OCI-LY7 (cell line): ENCODE data around the gene PSMD1. TPM values are rescaled to one million over a fixed set of nuclear protein-coding genes. Genes with fewer than 3 reads are reported as not detected.
"Not testable (repeated sequence)": the region's sequence is repeated elsewhere in the genome, so short reads cannot be mapped to it uniquely, and the experiment has no call there.

Experiments used
- BruUV-seq: library from RNA; stranded (reverse); fragments of 400-500 nt; replicated peaks from 2 replicates; lab custom pipeline; 2021; lab: Mats Ljungman, UMichigan
- CTCF ChIA-PET: fragments of 300-600 bp; sonication (Branson Sonifier 250); formaldehyde crosslinking; loops from one replicate; lab custom pipeline; 2022; ENCODE audit warnings: antibody characterized with exemption; ENCODE audit not compliant: unreplicated experiment; lab: Charles Lee
- POLR2A ChIA-PET: fragments of 300-600 bp; sonication (Branson Sonifier 250); formaldehyde crosslinking; loops from one replicate; lab custom pipeline; 2022; ENCODE audit warnings: antibody characterized with exemption; lab: Charles Lee
- DNase-seq: peaks from one replicate; pipeline ENCODE4 v3.0.0-alpha.2; 2015; ENCODE audit warnings: low spot score
- H2AFZ ChIP-seq: fragments of 200-600 bp; sonication (generic), shearing (Covaris generic); 2 replicates; pipeline ENCODE4 v1.6.1; 2014; ENCODE audit warnings: mild to moderate bottlenecking, antibody characterized with exemption, low read length, moderate library complexity
- H3K27ac ChIP-seq: fragments of 200-600 bp; sonication (generic); 2 replicates; pipeline ENCODE4 v1.5.1; 2014; ENCODE audit warnings: mixed run types, low read depth, mild to moderate bottlenecking, moderate library complexity, low read length, inconsistent platforms; ENCODE audit not compliant: poor library complexity, severe bottlenecking
- H3K36me3 ChIP-seq: fragments of 200-600 bp; sonication (generic); 2 replicates; pipeline ENCODE4 v1.6.1; 2014; ENCODE audit warnings: mild to moderate bottlenecking, antibody characterized with exemption, low read length, moderate library complexity, mixed read lengths; ENCODE audit not compliant: insufficient read depth
- H3K4me1 ChIP-seq: fragments of 200-600 bp; sonication (generic); 2 replicates; pipeline ENCODE4 v1.5.1; 2014; ENCODE audit warnings: mild to moderate bottlenecking, low read length; ENCODE audit not compliant: insufficient read depth, poor library complexity, severe bottlenecking
- H3K4me2 ChIP-seq: fragments of 200-600 bp; sonication (generic); 2 replicates; pipeline ENCODE4 v1.6.1; 2014; ENCODE audit warnings: mild to moderate bottlenecking, low read length
- H3K4me3 ChIP-seq: fragments of 200-600 bp; sonication (generic); 2 replicates; pipeline ENCODE4 v1.5.1; 2014; ENCODE audit warnings: mild to moderate bottlenecking, low read depth, low read length; ENCODE audit not compliant: poor library complexity, severe bottlenecking
- H3K79me2 ChIP-seq: fragments of 200-600 bp; sonication (generic); 2 replicates; pipeline ENCODE4 v1.6.1; 2016; ENCODE audit warnings: low read depth, mild to moderate bottlenecking, low read length, moderate library complexity, mixed read lengths; ENCODE audit not compliant: insufficient read depth
- H3K9me2 ChIP-seq: fragments of 200-600 bp; sonication (generic); 2 replicates; pipeline ENCODE4 v1.6.1; 2016; ENCODE audit warnings: mild to moderate bottlenecking, low read length, mixed read lengths; ENCODE audit not compliant: insufficient read depth
- H3K9me3 ChIP-seq: fragments of 200-600 bp; sonication (generic); 2 replicates; pipeline ENCODE4 v1.6.1; 2014; ENCODE audit warnings: mild to moderate bottlenecking, mixed run types, low read length, mixed read lengths
- H4K20me1 ChIP-seq: fragments of 200-600 bp; sonication (generic); 2 replicates; pipeline ENCODE4 v1.6.1; 2014; ENCODE audit warnings: mild to moderate bottlenecking, antibody characterized with exemption, low read length, moderate library complexity, mixed read lengths; ENCODE audit not compliant: insufficient read depth
- EZH2phosphoT487 ChIP-seq: fragments of 200-600 bp; sonication (generic); IDR thresholded peaks from 2 replicates; pipeline ENCODE4 v1.6.1; 2018; ENCODE audit warnings: low read depth, borderline replicate concordance, mild to moderate bottlenecking, mixed run types, antibody characterized with exemption, low read length, moderate library complexity, mixed read lengths
- intact Hi-C: fragments of 100-400 bp; cut with micrococcal nuclease; formaldehyde crosslinking; loops from one replicate; pipeline ENCODE4 v1.10.0; 2022; ENCODE audit not compliant: unreplicated experiment
- total RNA-seq, 2 experiments: library from RNA; depleted of rRNA in 1 of 2; stranded (reverse); fragments of >200 nt in 1 of 2; shearing (Covaris generic) in 1 of 2; gene quantifications; 2 replicates each; pipeline ENCODE4 v1.2.3, GENCODE V29; 2014 to 2022
- TF ChIP-seq, protein P1 (sequence below): fragments of 200-600 bp; sonication (generic); conservative IDR thresholded peaks from 2 replicates; pipeline ENCODE4 v1.5.1; 2014; ENCODE audit warnings: mild to moderate bottlenecking, antibody characterized with exemption, low read length, moderate library complexity, mixed read lengths

Gene PSMD1
- total RNA-seq, 2 experiments from 2014 or later: 60.5 to 105 TPM

DNA sequence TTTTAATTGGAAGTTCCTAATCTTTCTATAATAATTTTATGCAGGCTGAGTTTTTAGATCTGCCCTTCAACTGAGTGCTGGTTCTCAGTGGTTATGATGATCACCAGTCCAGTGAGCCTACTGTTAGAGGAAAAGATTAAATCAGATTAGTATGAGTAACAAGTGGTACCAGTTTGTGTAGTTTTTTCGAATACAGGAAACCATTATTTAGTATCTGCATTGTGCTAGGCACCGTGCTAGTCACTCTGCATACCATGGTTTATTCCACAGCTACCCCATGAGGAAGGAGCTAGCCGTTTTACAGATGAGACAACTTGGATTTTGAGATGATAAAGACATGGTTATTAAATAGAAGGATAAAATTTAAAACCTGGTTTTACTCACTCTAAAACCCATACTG, 6.1 kb downstream of the PSMD1 start:
- H3K36me3 ChIP-seq: peaks cover 82% of the 10 kb centered on the region
- TF ChIP-seq, protein P1, sequence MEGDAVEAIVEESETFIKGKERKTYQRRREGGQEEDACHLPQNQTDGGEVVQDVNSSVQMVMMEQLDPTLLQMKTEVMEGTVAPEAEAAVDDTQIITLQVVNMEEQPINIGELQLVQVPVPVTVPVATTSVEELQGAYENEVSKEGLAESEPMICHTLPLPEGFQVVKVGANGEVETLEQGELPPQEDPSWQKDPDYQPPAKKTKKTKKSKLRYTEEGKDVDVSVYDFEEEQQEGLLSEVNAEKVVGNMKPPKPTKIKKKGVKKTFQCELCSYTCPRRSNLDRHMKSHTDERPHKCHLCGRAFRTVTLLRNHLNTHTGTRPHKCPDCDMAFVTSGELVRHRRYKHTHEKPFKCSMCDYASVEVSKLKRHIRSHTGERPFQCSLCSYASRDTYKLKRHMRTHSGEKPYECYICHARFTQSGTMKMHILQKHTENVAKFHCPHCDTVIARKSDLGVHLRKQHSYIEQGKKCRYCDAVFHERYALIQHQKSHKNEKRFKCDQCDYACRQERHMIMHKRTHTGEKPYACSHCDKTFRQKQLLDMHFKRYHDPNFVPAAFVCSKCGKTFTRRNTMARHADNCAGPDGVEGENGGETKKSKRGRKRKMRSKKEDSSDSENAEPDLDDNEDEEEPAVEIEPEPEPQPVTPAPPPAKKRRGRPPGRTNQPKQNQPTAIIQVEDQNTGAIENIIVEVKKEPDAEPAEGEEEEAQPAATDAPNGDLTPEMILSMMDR: no peak
- TF ChIP-seq EZH2phosphoT487: no peak
- no peaks in the 10 kb centered on the region for H3K9me3 ChIP-seq
- BruUV-seq: no TSS peak
- peaks cover 24% of the 10 kb centered on the region for H3K4me1 ChIP-seq
- no peak overlapping the region for H3K27ac ChIP-seq
- no peak overlapping the region for H2AFZ ChIP-seq
- intact Hi-C loops: no loop called here
- peaks cover 22% of the 10 kb centered on the region for H4K20me1 ChIP-seq
- no peaks in the 10 kb centered on the region for H3K9me2 ChIP-seq
- ChIA-PET POLR2A (no interaction called here), CTCF (no interaction called here)
- peaks cover 43% of the 10 kb centered on the region for H3K79me2 ChIP-seq
- H3K4me3 ChIP-seq: no peak overlapping the region
- H3K4me2 ChIP-seq: no peak overlapping the region
- no peak for DNase-seq

DNA sequence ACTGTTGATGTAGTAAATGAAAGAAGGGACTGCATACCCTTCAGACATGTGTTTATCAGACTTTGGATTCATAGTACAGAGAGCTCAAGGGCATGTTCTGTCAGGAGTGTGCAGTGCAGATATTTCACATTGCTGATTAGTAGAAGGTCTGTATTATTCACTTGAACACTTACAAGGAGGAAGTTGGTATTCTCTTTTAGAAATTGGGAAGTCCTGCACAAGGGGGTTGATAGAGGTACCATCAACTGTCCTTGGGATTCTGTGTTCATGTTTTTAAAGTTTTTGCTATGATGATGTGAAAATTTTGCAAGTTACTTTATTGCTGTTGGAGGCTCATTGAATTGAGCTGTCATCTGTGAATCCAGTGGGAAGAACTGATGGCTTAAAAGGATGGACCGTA, 6.7 kb downstream of the PSMD1 start:
- ChIA-PET CTCF (no interaction called here), POLR2A (no interaction called here)
- Histone ChIP-seq H3K79me2 (peaks cover 37% of the 10 kb centered on the region), H3K36me3 (peaks cover 88% of the 10 kb centered on the region), H4K20me1 (peaks cover 16% of the 10 kb centered on the region), H2AFZ (no peak overlapping the region), H3K9me3 (no peaks in the 10 kb centered on the region), H3K27ac (no peak overlapping the region), H3K9me2 (no peaks in the 10 kb centered on the region), H3K4me2 (no peak overlapping the region), H3K4me1 (peaks cover 18% of the 10 kb centered on the region), H3K4me3 (no peak overlapping the region)
- no TSS peak for BruUV-seq
- intact Hi-C loops: no loop called here
- no peak for DNase-seq
- TF ChIP-seq, protein P1: no peak
- TF ChIP-seq EZH2phosphoT487: no peak

DNA sequence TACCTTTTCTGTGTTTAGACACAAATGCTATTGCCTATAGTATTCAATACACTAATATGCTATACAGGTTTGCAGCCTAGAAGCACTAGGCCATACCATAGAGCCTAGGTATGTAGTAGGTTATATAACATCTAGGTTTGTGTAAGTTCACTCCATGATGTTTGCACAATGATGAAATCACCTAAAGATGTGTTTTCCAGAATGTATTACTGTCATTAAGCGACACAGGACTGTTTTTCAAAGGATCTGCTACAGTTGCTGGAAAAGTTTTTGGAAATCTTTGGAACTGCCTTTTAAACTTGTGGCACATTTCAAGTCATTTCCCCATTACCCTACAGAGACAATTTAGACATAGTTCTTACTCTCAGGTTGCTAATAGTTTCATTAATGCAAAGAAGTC, 9.3 kb downstream of the PSMD1 start:
- H3K79me2 ChIP-seq: peaks cover 11% of the 10 kb centered on the region; the same call in 1 of the 2 replicates
- POLR2A ChIA-PET: no interaction called here
- no TSS peak for BruUV-seq

DNA sequence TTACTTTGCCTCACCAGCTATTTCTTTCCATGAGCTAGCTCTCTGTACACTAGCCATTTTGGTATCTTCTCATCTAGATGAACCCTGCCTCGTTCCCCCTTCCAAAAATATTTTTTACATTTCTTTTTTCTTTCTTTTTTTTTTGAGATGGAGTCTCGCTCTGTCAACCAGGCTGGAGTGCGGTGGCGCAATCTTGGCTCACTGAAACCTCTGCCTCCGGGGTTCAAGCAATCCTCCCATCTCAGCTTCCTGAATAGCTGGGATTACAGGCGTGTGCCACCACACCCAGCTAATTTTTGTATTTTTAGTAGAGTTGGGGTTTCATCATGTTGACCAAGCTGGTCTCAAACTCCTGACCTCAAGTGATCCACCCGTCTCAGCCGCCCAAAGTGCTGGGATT, 10.9 kb downstream of the PSMD1 start:
- H3K9me3 ChIP-seq, BruUV-seq, H3K79me2 ChIP-seq, intact Hi-C loops, H4K20me1 ChIP-seq, H3K27ac ChIP-seq, H3K4me3 ChIP-seq, H3K9me2 ChIP-seq, H2AFZ ChIP-seq, H3K4me1 ChIP-seq, DNase-seq, CTCF ChIA-PET, H3K4me2 ChIP-seq: not testable (repeated sequence)
- POLR2A ChIA-PET: interaction anchor here (0.5 to 1.1 kb wide), 2 partner anchors 10 to 150 kb away, joined by 3 read pairs; no protein-coding TSS in a partner anchor
- peaks cover 95% of the 10 kb centered on the region for H3K36me3 ChIP-seq

More for the DNA sequence above, 9.3 kb downstream of the PSMD1 start:
- no peak for TF ChIP-seq EZH2phosphoT487
- TF ChIP-seq, protein P1: no peak
- Histone ChIP-seq H3K36me3 (peaks cover 95% of the 10 kb centered on the region), H3K4me3 (no peak overlapping the region), H2AFZ (no peak overlapping the region), H3K4me1 (no peaks in the 10 kb centered on the region), H3K9me3 (no peaks in the 10 kb centered on the region), H3K27ac (no peak overlapping the region), H4K20me1 (no peaks in the 10 kb centered on the region), H3K9me2 (no peaks in the 10 kb centered on the region), H3K4me2 (no peak overlapping the region)
- CTCF ChIA-PET: no interaction called here
- DNase-seq: no peak
- intact Hi-C loops: no loop called here
